ENCODE results near the gene FSTL5.

DNA sequence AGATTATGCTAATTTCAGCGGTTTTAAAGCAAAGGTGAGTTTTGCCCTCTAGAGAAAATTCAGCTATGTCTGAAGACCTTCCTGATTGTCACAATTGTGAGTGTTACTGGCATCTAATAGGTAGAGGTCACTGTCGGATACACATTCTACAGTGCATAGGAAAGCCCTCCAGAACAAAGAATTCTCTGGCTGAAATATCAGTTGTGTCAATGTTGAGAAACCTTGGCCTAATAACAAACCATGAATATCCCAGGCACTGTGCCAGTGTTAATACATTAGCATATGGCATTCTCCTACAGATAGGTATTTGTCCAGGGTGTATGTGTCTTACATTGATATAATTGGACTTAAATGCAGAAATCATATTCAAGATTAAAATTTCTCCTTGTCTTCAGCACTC lies 294.3 kb downstream of the FSTL5 start:
- no peak for TF ChIP-seq YY1 (IDR thresholded peaks at IDR 0.05; ENCODE audit: insufficient read depth, insufficient read length)
- no peak for TF ChIP-seq SUZ12 (IDR thresholded peaks at IDR 0.05; ENCODE audit: extremely low read depth, insufficient read depth, insufficient read length)
- TF ChIP-seq ZNF274 (IDR thresholded peaks at IDR 0.05; ENCODE audit: low read depth, low read length), result no peak
